HG03354 (cell line): ENCODE measurements around the gene HHIPL1.

Source experiments
- ATAC-seq: cut with Tn5 transposase; IDR thresholded peaks from one replicate; pipeline ENCODE4 v1.9.1; 2021; ENCODE audit warnings: mild to moderate bottlenecking; ENCODE audit not compliant: unreplicated experiment, poor library complexity, severe bottlenecking

Gene HHIPL1

DNA sequence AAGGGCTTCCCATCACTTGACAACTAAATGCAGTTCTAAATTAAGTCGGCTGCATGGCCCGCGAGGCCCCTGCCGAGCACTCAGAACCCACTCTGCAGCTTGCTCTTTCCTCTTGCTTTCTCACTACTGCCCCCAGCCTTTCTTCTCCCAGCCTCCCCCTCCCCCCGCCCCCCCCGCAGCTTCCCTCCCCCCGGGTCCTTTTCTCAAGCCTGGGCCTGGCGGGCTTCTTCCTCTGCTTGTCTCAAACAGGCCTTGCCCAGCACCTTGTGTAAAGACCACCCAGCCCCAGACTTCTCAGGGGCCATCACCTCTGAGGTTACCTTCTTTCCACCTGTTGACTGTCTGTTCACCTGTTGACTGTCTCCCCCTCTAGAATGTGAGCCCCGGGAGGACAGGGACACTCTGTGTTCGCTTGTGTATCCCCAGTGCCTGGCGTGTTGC, 40.2 kb downstream of the HHIPL1 start:
- ATAC-seq, result no peak

DNA sequence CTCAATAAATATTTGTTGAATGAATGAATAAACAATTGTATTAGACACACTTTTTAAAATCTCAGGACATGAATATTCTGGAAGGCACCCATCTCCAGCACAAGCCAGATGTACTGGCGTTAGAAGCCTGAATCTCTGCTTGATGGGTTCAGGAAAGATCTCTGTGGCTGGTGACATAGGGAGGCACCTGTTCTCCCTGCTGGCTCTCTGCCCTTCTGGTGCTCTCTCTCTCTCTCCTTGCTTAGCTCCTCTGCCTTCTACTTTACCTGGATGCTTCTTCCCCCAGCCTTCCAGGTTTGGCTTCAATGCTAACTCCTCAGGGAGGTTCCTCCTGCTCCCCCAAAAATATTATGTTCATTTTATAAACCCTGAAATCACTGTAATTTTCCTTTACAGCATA, 40.7 kb downstream of the HHIPL1 start:
- no peak for ATAC-seq

DNA sequence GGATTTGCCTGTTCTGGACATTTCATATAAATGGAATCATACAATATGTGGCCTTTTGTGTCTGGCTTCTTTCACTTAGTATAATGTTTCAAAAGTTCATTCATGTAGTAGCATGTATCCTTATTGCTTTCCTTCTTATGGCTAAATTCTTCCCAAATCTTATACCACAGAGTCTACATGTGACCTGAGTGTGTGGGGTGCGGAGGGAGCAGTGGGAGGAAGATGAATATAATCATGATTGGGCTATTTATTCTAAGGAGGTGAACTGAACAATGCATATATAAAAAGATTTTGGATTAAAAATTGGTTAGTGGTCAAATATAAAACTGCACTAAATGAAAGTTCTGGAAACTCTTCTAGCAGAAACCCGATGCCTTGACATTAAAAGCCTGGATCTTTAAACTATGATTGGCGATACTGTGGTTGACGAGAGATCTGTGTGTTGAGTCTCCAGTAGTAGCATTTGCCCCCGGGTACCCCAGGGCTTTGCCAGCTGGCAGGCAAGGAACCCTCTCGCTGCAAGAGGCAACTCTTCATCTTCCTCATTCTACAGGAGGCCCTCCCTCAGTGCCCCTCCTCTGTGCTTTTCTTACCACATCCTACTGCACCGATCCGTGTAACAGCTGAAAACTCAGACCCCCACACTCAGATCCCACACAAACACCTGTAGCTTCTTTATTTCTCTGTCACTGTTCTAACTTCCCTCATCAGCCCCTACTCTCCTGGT, 41.8 kb downstream of the HHIPL1 start:
- ATAC-seq, result no peak

DNA sequence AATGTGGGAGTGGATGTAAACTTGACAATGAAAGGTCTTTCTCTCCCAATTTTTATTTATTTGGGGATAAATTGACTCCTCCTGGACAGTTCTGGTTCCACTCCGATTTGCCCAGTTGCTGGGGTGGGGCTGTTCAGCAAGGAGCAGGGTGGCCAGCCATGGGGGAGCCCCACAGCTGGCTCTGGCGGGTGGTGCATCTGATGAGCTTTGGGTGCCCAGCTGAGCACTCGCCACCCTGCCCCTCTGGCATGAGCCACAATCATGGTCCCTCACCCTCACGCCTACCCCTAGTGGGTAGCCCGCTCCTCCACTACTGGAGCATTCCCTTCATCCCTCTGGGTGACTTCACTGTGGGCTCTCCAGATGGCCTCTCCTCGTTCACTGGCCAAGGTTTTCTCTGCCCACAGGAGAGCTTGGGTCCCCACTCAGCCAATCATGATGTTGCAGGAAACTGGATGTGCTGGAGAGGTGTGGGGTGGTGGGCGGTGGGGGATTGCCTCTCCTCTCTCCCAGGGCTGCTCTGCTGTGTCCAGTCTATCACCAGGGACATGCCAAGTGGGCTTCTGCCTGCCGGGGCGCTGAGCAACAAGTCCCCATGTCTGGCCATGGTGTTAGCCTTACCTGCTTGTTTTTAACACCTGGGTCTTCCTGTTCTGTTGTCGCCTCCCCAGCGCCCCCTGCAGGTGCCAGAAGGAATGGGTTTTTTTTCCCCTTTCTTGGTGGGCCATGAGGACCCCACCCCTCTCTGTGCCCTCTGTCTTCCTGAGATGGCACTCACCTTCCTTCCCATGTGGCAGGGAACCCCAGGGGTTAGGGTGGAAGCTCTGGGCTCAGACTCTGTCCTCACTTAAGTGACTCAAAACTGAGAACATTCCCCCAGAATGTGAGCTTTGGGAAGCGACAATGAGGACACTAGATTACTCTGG, 42.6 kb downstream of the HHIPL1 start:
- ATAC-seq, result no peak

DNA sequence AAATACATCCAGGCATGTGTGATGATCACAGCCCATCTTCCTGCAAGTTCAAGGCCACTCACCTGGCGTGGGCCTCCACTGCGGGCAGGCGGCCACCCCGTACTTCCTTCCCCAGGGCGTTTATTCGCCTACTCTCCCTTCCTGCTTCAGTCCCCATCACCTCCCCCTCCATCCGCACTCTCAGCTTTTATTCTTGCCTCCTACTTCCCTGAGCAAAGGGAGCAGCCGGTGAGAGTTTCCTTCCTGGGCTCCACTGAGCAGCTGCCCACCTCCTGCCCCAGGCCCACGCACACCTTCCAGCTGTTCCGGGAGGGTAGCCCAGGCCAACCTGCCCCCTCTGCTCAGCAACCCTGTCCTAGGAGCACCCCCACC, 43.3 kb downstream of the HHIPL1 start:
- no peak for ATAC-seq

DNA sequence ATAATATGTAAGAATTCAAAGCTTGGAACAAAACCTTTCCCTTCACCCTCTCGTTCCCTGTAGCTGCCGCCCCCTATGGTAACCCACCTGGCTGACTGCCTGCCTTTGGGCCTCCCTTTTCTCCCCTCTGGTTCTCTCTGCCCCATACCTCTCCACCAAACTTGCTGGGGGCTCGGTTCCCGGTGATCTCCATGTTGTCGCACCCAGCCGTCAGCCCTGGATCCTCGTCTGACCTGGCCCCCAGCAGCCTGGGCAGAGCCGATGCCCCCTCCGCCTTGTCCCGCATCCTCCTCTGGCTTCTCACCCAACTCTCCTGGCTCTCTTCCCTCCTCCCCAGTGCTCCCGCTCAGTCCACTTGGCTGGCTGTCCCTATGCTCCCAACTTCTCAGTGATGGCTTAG, 43.7 kb downstream of the HHIPL1 start:
- no peak for ATAC-seq

DNA sequence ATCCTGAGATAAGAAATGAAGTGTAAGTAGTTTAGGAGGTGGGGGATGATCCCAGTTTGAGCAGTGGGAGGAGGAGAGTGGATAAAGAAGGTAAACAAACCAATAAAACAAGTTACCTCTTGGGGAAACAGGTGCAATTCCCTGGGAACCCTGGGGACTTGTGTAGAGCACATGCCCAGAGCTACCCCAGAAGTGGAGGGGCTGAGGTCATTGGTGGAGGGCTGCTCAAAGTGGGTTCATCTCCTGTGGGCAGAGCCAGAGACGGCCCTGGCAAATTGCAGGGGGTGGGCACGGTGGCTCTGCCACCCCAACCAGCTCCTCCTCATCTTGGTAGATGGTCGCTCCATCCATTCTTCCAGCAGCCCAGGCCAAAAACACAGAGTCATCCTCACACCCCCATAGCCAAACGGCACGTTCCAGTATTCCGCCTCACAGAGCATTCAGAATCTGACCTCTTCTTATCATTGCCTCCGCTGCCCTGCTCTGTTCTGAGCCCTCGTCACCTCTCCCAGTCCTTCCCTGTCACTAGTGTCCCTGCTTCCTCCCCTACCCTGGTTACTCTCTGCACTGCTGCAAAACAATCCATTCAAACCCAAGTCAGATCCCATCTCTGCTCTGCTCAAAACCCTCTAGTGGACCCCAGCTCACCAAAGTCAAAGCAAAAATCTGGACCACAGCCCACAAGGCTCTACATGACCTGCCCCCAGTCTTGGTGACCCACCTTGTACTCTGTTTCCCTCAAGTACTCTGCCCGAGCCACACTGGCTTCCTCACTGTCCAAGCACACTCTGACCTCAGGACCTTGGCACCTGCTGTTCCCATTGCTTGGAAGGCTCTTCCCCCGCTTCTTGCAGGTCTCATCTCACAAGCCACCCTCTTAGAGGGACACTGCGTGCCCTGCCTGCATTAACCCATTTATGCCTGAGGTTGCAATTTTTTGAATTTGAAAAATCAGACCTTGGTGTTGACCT, 44.6 kb downstream of the HHIPL1 start:
- ATAC-seq, result no peak

DNA sequence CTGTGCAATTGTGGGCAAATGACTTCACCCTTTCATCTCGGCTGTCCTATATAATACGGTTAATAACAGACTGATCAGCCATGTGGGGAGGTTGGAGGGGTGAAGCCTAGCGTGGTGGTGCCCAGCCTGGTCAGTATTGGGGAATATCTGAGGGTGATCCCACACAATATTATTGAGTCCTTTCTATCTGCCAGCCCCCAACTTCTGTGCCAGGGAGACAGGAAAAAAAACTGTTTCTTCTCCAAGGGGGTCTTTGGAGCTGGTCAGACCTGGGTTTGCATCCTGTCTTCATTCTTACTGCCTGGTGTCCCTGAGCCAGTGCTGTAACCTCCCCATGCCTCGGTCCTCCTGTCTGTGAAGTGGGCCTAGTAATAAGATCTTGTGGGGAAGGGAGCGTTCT, 45.7 kb downstream of the HHIPL1 start:
- ATAC-seq, result no peak

DNA sequence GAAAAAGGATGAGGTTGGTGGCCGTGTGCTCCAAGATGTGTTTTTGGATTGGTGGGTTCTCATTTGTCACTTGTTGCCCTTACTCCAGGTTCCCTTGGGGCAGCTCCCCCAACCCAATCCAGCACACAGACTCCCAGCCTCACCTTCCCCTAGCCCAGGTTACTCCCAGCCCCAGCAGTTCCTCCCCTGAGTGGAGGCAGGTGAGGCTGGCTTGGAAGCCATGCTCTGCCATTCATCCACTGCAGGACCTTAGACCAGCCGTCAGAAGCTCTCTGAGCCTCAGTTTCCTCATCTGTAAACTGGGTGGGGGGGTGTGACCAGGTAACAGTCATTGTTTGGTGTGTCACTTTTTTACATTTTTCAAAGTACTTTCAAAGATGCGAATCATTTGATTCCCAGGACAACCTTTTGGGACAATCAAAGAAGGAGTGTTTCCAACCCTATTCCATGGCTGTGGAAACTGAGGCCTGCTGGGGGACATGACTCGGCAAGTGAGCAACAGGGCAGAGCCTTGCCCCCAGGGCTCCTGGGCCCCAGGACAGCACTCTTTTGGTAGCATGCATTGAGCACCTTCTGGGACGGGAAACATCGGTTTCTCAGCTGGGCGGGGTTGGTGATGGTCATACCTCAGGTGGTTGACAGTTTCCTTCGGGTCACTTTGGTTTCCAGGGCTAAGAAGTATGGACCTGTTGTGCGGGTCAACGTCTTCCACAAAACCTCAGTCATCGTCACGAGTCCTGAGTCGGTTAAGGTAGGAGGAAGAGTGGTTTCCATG, 46.4 kb downstream of the HHIPL1 start:
- no peak for ATAC-seq

DNA sequence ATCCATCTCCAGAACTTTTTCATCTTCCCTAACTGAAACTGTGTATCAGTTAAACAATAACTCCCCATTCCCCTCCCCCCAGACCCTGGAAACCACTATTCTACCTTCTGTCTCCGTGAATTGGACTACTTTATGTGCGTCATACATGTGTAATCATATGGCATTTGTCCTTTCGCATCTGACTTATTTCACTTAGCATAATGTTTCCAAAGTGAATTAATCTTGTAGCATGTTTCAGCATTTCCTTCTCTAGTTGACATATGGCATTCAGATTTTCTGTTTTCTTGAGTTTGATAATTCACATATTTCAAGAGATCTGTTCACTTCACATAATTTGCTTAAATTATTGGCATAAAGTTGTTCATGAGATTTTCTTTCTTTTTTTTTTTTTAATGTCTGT, 49.0 kb downstream of the HHIPL1 start:
- no peak for ATAC-seq

DNA sequence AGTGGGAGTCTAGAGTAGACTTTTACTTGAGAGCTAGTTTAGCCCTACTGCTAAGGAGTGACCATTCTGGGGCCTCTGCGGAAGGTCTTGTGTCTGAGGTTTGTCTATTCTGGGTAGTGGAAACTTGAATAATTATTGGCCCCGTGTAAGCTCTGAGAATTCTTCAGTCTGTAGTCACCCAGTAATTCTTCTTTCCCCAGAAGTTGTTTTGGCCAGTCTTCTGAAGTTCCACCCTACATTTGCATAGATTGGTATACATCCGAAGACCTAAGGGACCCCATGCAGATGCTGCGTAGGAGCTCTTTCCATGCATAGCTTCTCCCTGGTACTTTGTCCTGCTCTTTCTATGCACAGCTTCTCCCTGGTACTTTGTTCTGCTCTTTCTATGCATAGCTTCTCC, 52.0 kb downstream of the HHIPL1 start:
- no peak for ATAC-seq

DNA sequence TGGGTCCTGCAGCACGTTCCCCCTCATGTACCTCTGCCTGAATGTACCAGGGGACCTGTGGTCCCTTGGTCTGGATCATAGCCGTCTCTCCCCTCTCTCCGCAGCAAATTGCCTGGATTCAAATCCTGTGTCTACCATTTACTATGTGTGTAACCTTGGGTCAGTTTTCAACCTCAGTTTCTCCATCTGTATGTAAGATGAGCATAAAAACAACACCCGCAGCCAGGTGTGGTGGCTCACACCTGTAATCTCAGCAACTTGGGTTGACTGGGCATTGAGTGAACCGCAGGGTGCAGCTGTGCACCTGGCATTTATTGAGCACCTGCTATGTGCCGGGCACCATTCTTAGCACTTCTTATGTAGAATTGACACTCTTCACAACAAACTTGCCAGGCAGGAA, 53.3 kb downstream of the HHIPL1 start:
- no peak for ATAC-seq

DNA sequence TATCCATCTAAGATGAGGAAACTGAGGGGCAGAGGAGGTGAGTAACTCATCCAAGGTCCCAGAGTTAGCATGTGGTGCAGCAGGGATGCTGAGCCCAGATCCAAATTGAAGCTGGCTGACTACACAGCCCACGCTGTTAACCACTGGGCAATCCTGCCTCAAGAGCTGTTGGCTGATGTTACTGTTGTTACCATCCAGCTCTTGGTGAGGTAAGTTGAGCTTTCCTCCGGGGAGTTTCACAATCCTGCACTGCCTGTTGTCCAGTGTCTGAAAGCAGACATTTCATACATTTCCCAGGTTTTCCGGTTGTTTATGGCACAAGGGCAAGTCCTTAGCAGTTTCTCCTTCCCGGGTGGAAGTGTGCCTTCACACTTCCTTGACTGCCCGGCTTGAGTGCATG, 53.7 kb downstream of the HHIPL1 start:
- ATAC-seq, result no peak

DNA sequence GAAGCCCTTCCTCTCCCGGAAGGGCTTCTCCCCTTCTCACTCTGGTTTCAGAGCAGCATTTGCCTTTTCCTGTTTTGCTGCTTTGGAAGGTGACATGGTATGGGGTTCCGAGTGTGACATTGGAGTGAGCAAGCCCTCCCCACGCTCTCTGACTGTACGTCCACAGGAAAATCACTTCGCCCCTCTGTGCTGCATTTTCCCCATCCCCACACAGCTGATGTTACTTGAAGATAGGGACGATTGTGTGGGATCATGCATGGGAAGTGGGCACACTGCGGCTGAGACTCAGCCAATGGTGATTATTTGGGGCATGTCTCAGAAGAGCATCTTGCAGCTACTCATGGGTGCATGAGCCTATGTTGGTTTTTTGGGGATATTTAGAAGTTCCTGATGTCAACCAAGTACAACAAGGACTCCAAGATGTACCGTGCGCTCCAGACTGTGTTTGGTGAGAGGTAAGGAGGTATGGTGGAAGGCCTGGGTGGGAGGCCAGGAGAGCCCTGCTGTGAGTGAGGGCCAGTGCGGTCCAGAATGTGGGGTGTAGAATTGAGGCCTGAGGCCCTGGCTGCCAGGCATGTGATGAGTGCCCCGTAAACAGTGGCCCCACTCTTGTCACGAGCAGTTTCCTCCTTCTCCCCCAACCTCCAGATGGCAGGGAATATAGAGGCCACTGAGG, 54.3 kb downstream of the HHIPL1 start:
- ATAC-seq, result no peak

DNA sequence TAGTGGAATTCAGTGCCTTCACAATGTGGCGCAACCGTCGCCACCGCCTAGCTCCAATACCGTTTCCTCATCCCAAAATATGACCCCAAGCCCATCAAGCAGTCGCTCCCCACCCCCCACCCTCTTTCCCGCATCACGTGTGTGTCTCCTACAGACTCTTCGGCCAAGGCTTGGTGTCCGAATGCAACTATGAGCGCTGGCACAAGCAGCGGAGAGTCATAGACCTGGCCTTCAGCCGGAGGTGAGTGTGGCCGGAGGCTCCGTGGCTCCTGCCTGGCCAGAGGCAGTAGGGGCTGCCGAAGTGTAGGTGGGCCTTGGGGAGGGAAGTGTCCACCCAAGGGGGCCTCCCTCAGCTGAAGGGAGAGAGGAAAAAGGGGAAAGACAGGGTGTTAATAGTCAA, 54.9 kb downstream of the HHIPL1 start:
- no peak for ATAC-seq

DNA sequence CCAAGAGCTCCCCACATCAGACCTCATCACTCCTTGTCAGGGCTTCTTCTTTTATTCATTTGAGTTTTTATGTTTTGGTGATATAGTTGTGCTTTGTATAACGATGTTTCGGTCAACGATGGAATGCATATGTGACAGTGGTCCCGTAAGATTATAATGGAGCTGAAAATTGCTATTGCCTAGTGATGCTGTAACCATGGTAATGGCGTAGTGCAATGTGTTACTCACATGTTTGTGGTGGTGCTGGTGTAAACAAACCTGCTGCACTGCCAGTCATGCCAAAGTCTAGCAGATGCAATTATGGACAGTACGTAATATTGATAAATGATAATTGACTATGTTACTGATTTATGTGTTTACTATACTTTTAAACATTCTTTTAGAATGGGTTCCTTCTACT, 55.5 kb downstream of the HHIPL1 start:
- ATAC-seq, result no peak

DNA sequence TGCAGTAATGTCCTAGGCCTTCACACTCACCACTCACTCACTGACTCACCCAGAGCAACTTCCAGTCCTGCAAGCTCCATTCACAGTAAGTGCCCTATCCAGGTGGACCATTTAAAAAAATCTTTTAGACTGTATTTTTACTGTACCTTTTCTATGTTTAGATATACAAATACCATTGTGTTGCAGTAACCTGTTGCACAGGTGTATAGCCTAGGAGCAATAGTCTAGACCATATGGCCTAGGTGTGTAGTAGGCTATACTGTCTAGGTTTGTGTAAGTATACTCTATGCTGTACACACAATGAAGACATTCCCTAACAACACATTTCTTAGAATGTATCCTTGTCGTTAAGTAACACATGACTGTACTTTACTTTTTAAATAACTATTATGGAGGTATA, 56.3 kb downstream of the HHIPL1 start:
- ATAC-seq, result no peak

DNA sequence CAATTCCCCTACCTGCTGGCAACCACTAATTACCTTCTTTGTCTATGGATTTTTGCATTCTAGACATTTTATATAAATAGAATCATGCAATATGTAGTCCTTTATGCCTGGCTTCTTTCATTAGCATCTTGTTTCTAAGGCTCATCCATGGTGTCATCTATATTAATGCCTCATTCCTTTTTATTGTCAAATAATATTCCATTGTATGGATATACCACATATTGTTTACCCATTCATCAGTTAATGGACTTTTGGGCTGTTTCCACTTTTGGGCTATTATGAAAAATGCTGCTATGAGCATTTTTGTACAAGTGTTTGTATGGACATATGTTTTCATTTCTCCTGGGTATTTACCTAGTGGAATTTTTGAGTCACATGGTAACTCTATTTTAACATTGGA, 57.2 kb downstream of the HHIPL1 start:
- no peak for ATAC-seq

DNA sequence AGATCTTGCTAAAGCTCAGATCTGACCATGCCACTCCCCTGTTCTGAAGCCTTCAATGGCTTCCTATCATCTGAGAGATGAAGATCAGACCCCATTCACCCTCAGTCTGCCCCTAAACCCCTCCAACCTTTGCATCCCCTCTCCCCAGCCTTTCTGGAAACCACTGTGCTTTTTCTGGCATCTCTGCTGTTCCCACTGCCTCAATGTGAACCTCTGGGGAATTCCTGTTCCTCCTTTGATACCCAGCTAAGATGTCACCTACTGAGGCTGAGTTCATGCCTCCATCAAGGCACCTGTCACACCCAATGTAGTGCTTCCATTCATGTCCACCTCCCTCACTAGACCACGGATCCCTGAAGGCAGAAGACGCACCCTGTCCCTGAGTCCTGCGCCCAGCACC, 58.5 kb downstream of the HHIPL1 start:
- no peak for ATAC-seq
